ENCODE results near the gene NUDC. TPM values are rescaled to one million over a fixed set of nuclear protein-coding genes. Genes with fewer than 3 reads are reported as not detected.

The NUDC gene
- total and polyA plus RNA-seq, 9 of the 15 experiments (the other 6 are each of a cell fraction or from before 2014, with no cell fraction given): 9.8 to 234 (median 149) TPM

DNA sequence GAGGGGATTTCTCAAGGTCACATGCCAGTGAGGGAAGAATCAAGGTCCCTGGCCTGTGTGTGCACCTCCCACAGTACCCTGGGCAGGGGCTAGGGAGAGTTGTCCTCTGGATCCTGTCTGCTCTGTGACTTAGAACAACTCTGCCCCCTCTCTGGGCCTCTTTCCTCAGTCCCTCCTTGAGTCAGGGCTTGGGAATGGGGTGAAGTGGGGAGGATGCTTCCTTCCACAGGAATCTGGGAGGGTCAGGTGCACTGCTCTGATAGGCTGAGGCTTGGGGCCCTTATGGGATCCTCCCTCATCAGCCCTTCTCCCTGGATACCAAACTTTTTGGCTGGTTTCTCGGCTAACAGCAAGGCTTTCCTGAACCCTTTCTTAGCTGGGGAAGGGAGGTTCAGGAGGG lies 74.5 kb downstream of the NUDC start:
- H3K4me2 ChIP-seq (ENCODE audit: insufficient read depth, low read length): no peak overlapping the region

More for the DNA sequence above, 74.5 kb downstream of the NUDC start:
- Histone ChIP-seq H3K9me3 (replicated peaks; ENCODE audit: control insufficient read depth, insufficient read depth, low read depth, low read length) (no peaks in the 10 kb centered on the region), H3K9me1 (ENCODE audit: control insufficient read depth, insufficient read depth, low read length) (no peaks in the 10 kb centered on the region), H3K4me1 (replicated peaks in 1 of 2; ENCODE audit: control insufficient read depth in 2 of 2, insufficient read depth in 2 of 2, low read length in 2 of 2) (peaks cover 10 to 36% of the 10 kb centered on the region in 2 experiments; a peak in 4 of 5 replicates), H3K4me3 (no peak overlapping the region), H3K9ac (ENCODE audit: insufficient read depth in 1 of 2, low read depth in 2 of 2, low read length in 2 of 2) (no peak overlapping the region), H3K36me3 (ENCODE audit: control insufficient read depth, insufficient read depth, low read length) (no peaks in the 10 kb centered on the region), H2AFZ (ENCODE audit: low read depth, low read length) (no peak overlapping the region), H3K27ac (ENCODE audit: extremely low read depth, low read depth, low read length) (no peak overlapping the region), H3K79me2 (ENCODE audit: control insufficient read depth, insufficient read depth, low read length) (no peaks in the 10 kb centered on the region), H3K27me3 (ENCODE audit: control insufficient read depth in 2 of 2, insufficient read depth in 2 of 2, low read length in 2 of 2) (peaks cover 4 to 21% of the 10 kb centered on the region in 2 experiments; a peak in 4 of 5 replicates), H4K20me1 (replicated peaks; ENCODE audit: control insufficient read depth, insufficient read depth, low read length) (no peaks in the 10 kb centered on the region; the same call in 1 of the 2 replicates)
- in situ Hi-C loops (cut with MboI) (loop anchor here (5.0 kb wide), 2 partner anchors 41 to 101 kb away; no protein-coding TSS in a partner anchor), intact Hi-C loops (cut with micrococcal nuclease) (no loop called here)
- FAIRE-seq (no peak), DNase-seq (ENCODE audit: extremely low read depth in 1 of 4, low spot score in 3 of 4) (peak in 1 of 4 experiments; percentile 48), ATAC-seq (no peak)
- 0% methylated on average over 1 of the region's 1 CpG for WGBS (ENCODE audit: insufficient coverage, low coverage, missing lambda C conversion rate)
- POLR2A ChIA-PET: interaction anchor here (0.6 to 3.0 kb wide), 5 partner anchors 11 to 369 kb away, joined by 3 to 12 read pairs (median 3); no protein-coding TSS in a partner anchor
- CTCF ChIA-PET (ENCODE audit: low intra/inter-chr PET ratio): interaction anchor here (0.6 to 2.8 kb wide), 2 partner anchors 43 to 100 kb away, joined by 9 to 20 read pairs; no protein-coding TSS in a partner anchor
- TF ChIP-seq TARDBP (IDR thresholded peaks at IDR 0.05) (no peak), ZNF584 (CRISPR knock-in tag; IDR thresholded peaks at IDR 0.05; ENCODE audit: low read depth) (no peak), ZNF133 (CRISPR knock-in tag; IDR thresholded peaks at IDR 0.05) (no peak), ELK3 (CRISPR knock-in tag; IDR thresholded peaks at IDR 0.05) (no peak), MEIS2 (IDR thresholded peaks at IDR 0.05; ENCODE audit: partially characterized antibody) (no peak), PHB2 (IDR thresholded peaks at IDR 0.05; ENCODE audit: low read depth) (no peak), SRSF7 (optimal IDR thresholded peaks at IDR 0.05; ENCODE audit: low read depth, low read length) (no peak), SIN3B (IDR thresholded peaks at IDR 0.05; ENCODE audit: low read depth) (no peak), KDM4B (IDR thresholded peaks at IDR 0.05; ENCODE audit: borderline replicate concordance in 2 of 2, low read depth in 1 of 2) (no peak), KAT7 (CRISPR knock-in tag; IDR thresholded peaks at IDR 0.05; ENCODE audit: borderline replicate concordance) (no peak), GATA2 (CRISPR knock-in tag; IDR thresholded peaks at IDR 0.05) (no peak)
- TF ChIP-seq, protein P1, sequence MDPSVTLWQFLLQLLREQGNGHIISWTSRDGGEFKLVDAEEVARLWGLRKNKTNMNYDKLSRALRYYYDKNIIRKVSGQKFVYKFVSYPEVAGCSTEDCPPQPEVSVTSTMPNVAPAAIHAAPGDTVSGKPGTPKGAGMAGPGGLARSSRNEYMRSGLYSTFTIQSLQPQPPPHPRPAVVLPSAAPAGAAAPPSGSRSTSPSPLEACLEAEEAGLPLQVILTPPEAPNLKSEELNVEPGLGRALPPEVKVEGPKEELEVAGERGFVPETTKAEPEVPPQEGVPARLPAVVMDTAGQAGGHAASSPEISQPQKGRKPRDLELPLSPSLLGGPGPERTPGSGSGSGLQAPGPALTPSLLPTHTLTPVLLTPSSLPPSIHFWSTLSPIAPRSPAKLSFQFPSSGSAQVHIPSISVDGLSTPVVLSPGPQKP (CRISPR knock-in tag; IDR thresholded peaks at IDR 0.05): no peak
- TF ChIP-seq, protein P2, sequence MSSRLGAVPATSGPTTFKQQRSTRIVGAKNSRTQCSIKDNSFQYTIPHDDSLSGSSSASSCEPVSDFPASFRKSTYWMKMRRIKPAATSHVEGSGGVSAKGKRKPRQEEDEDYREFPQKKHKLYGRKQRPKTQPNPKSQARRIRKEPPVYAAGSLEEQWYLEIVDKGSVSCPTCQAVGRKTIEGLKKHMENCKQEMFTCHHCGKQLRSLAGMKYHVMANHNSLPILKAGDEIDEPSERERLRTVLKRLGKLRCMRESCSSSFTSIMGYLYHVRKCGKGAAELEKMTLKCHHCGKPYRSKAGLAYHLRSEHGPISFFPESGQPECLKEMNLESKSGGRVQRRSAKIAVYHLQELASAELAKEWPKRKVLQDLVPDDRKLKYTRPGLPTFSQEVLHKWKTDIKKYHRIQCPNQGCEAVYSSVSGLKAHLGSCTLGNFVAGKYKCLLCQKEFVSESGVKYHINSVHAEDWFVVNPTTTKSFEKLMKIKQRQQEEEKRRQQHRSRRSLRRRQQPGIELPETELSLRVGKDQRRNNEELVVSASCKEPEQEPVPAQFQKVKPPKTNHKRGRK (tag; IDR thresholded peaks at IDR 0.05): no peak
- TF ChIP-seq, protein P3, sequence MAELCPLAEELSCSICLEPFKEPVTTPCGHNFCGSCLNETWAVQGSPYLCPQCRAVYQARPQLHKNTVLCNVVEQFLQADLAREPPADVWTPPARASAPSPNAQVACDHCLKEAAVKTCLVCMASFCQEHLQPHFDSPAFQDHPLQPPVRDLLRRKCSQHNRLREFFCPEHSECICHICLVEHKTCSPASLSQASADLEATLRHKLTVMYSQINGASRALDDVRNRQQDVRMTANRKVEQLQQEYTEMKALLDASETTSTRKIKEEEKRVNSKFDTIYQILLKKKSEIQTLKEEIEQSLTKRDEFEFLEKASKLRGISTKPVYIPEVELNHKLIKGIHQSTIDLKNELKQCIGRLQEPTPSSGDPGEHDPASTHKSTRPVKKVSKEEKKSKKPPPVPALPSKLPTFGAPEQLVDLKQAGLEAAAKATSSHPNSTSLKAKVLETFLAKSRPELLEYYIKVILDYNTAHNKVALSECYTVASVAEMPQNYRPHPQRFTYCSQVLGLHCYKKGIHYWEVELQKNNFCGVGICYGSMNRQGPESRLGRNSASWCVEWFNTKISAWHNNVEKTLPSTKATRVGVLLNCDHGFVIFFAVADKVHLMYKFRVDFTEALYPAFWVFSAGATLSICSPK (IDR thresholded peaks at IDR 0.05; ENCODE audit: borderline replicate concordance): no peak
- no TSS peak for BruUV-seq (replicated peaks)
